Mammary epithelial cell (primary cell): ENCODE data around the gene BICDL2.

ENCODE experiments used
- EZH2 ChIP-seq: IDR thresholded peaks from 2 replicates; pipeline ENCODE4 v1.6.1; 2012; ENCODE audit warnings: low read length, inconsistent platforms, borderline replicate concordance
- TF ChIP-seq, protein P1 (sequence below), 2 donors: IDR thresholded peaks in 1 of 2; conservative IDR thresholded peaks in 1 of 2; 2 replicates each; pipeline ENCODE4 v1.5.1; 2011 to 2012; ENCODE audit warnings: inconsistent platforms in 2 of 2, low read length in 2 of 2, mild to moderate bottlenecking in 2 of 2, control low read depth in 1 of 2, low read depth in 1 of 2; ENCODE audit not compliant: insufficient read depth in 1 of 2; ENCODE audit errors: extremely low read depth in 1 of 2

DNA sequence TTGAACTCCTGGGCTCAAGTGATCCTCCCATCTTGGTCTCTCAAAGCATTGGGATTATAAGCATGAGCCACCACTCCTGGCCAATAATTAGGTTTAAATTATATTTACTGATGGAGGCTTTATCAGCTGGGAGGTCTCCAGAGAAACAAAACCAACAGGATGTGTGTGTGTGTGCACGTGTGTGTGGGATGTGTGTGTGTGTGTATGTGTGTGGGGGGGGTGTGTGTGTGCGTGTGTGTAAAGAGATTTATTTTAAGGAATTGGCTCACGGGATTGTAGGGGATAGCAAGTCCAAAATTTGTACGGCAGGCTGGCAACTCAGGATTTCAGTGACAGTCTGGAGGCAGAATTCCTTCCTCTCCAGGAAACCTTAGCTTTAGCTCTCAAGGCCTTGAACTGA is 14.3 kb upstream of the BICDL2 start:
- TF ChIP-seq EZH2, result no peak
- TF ChIP-seq, protein P1, sequence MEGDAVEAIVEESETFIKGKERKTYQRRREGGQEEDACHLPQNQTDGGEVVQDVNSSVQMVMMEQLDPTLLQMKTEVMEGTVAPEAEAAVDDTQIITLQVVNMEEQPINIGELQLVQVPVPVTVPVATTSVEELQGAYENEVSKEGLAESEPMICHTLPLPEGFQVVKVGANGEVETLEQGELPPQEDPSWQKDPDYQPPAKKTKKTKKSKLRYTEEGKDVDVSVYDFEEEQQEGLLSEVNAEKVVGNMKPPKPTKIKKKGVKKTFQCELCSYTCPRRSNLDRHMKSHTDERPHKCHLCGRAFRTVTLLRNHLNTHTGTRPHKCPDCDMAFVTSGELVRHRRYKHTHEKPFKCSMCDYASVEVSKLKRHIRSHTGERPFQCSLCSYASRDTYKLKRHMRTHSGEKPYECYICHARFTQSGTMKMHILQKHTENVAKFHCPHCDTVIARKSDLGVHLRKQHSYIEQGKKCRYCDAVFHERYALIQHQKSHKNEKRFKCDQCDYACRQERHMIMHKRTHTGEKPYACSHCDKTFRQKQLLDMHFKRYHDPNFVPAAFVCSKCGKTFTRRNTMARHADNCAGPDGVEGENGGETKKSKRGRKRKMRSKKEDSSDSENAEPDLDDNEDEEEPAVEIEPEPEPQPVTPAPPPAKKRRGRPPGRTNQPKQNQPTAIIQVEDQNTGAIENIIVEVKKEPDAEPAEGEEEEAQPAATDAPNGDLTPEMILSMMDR (conservative IDR thresholded peaks at IDR 0.05 in 1 of 2, IDR thresholded peaks at IDR 0.05 in 1 of 2; ENCODE audit: extremely low read depth in 1 of 2, insufficient read depth in 1 of 2, low read depth in 1 of 2, low read length in 2 of 2), result no peak
